Right cardiac atrium (tissue), 5 donors: Measurements from ENCODE around the gene HOXA1. TPM values are rescaled to one million over a fixed set of nuclear protein-coding genes. Genes with fewer than 3 reads are reported as not detected.

Source experiments
- ATAC-seq, 2 donors: fragments of 200-7000 bp; cut with Tn5 transposase; one replicate each; pipeline versions ENCODE4 v1.8.0 to v1.9.1; 2020; ENCODE audit warnings: moderate library complexity in 2 of 2, mild to moderate bottlenecking in 1 of 2
- DNase-seq, 3 donors: peaks; one replicate each; pipeline ENCODE4 v3.0.0-alpha.2; 2020
- H3K27ac ChIP-seq: one replicate; pipeline ENCODE4 v1.5.1; 2013; ENCODE audit warnings: mild to moderate bottlenecking, low read length, control low read depth, moderate library complexity
- H3K27me3 ChIP-seq: one replicate; pipeline ENCODE4 v1.6.1; 2013; ENCODE audit not compliant: control insufficient read depth, insufficient read depth
- H3K4me1 ChIP-seq: one replicate; pipeline ENCODE4 v1.6.1; 2013; ENCODE audit warnings: low read length; ENCODE audit not compliant: control insufficient read depth, insufficient read depth
- H3K4me3 ChIP-seq: one replicate; pipeline ENCODE4 v1.5.1; 2013; ENCODE audit warnings: low read length, control low read depth
- H3K9me3 ChIP-seq: one replicate; pipeline ENCODE4 v1.6.1; 2013; ENCODE audit warnings: low read length; ENCODE audit not compliant: control insufficient read depth
- WGBS: extraction: QIAGEN DNeasy Blood & Tissue Kit; methylation state at CpG from one replicate; pipeline ENCODE4 v1.1.7; 2013; 5-methylcytosine and 5-hydroxymethylcytosine counted together
- intact Hi-C, 4 donors: fragments of 100-400 bp; cut with DNase I; formaldehyde crosslinking; loops; one replicate each; pipeline versions ENCODE4 v1.11.0 to v1.14.0; 2022 to 2023
- polyA plus RNA-seq: library from polyadenylated mRNA; stranded (reverse); fragments of 200-250 nt; gene quantifications from one replicate; pipeline ENCODE4 v1.2.3, GENCODE V29; 2013
- total RNA-seq, 4 donors: library from RNA; stranded (reverse); fragmentation: NEBNext Ultra II Directional; extraction: Animal tissue kit (Norgen Biotek cat#: 25700); gene quantifications; one replicate each; pipeline ENCODE4 v1.2.1, GENCODE V29; 2021
- donor health status: healthy with polysubstance abuse.
- donor health status: DM: no; HTN: yes; CAD: no.
- donor health status: DM: no; HTN: no; CAD: no.
- donor health status: DM: no; HTN: yes; CAD: no; lungs with severe emphysema.
- donor health status: DM: yes; HTN: yes; CAD: no.

HOXA1 gene
- total and polyA plus RNA-seq, 5 donors: 0.14 to 0.29 (median 0.15) TPM; not detected in 2

DNA sequence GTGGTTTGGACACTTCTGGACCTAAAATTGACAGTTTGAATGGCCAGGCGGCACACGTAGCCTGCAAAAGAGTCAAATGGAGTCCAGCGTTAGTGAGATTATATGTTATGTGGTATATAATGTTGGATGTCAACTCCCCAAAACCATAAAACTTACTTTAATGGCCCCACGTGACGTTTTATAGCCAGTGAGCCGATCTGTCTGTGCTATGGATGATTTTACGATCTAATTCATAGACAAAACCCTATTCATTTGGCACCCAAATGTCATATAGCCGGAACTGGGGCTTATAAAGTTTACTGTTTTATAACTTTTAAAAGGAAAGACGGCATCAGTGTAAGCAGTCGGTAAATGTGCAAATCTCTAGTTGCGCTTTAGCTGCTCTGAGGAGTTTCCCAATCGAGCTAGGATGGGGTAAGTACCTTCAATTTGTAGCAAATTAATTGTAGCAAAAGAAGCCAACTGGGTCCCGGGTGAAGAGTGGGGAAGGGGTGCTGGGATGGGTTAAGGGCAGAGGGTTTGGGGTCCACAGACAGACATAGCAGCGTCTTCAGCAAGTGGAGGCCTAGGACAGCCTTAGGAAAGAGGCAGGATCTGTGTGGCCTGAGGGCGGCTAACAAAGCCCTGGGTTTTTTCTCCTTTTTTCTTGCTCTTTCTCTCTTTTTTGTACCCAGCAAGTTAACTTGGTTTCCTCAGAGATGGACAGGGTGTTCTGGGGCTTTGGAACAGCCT, 44.5 kb upstream of the HOXA1 start:
- WGBS: 57% methylated on average over 15 of the region's 15 CpGs
- H3K27ac ChIP-seq: no peak overlapping the region
- peaks cover 3% of the 10 kb centered on the region for H3K27me3 ChIP-seq
- no peaks in the 10 kb centered on the region for H3K4me1 ChIP-seq
- H3K9me3 ChIP-seq: no peaks in the 10 kb centered on the region
- ATAC-seq: no peak
- intact Hi-C loops: no loop called here
- no peak for DNase-seq
- no peak overlapping the region for H3K4me3 ChIP-seq

DNA sequence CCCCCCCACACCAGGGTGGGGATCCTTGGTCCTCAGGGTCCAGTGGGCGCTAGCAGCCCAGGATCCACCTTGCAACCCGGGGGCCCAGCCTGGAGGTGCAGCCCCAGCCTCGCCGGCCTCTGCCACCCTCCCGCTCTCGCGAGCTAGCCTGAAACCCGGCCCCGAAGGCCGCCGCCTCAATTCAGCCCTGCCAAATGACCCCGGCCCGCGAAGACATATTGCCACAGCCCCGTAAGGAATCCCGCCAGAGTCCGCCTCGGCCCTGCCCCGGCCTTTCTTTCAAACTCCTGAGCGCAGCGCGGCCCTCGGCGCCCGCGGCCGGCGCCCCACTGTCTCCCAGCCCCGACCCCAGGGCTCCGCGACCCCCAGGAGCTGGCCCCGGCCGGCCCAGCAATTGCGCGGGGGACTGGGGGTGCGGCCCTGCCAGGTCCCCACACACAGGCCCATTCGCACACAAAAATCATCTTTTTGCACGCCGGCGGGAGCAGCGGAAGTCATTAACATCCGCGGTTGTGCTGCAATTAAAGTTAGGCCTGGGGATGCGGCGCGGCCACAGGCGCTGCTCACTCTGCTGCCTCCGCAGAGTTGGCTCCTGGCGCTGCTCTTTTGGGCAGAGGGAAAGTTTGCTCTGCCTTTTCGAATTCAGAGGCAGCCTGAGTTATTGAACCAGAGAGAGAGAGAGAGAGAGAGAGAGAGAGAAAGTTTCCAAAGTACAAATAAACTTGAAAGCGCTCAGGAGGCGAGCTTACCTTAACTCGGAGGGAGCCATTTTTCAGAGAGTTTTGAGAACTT, 43.7 kb upstream of the HOXA1 start:
- Histone ChIP-seq H3K4me3 (no peak overlapping the region), H3K27me3 (peaks cover 3% of the 10 kb centered on the region), H3K4me1 (no peaks in the 10 kb centered on the region), H3K9me3 (no peaks in the 10 kb centered on the region), H3K27ac (no peak overlapping the region)
- no peak for ATAC-seq
- WGBS: 32% methylated on average over 53 of the region's 53 CpGs
- intact Hi-C loops: no loop called here
- no peak for DNase-seq

DNA sequence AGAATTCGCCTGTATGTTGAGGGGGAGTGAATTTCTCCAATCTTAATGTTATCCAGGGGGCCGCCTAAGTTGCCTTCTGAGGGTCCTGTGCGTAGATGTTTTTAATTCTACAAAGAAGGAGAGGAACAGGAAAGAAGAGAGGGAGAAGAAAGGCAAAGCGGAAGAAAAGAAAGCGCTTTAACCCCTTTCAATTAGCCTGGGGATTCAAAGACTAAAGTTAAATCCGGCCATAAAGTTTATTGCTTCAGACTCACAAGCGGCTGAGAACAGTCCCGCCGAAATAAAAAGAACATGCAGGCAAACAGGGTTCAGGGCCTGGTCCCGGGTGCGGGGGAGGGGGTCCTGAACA, 43.2 kb upstream of the HOXA1 start:
- 56% methylated on average over 11 of the region's 11 CpGs for WGBS
- Histone ChIP-seq H3K27ac (no peak overlapping the region), H3K27me3 (peaks cover 2% of the 10 kb centered on the region), H3K9me3 (no peaks in the 10 kb centered on the region), H3K4me1 (no peaks in the 10 kb centered on the region), H3K4me3 (no peak overlapping the region)
- ATAC-seq: no peak
- intact Hi-C loops: no loop called here
- DNase-seq: no peak

DNA sequence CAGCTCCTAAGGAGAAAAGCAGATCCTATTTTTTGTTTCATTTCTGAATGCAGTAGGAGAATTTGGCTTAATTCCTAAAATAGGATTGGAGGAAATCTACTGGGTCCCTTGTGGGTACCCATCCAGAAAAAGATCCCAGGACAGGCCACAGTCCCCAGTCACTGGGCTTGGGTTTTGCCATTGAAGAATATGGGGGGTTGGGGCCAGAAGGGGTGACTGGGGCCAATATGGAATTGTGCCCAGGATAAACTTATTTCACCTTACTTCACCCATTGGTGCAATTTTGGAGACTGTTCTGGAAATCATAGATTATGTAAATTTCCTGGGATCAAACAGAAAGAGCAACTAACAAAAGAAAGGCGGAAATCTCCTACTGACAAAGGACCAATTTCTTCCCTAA, 42.7 kb upstream of the HOXA1 start:
- no peaks in the 10 kb centered on the region for H3K9me3 ChIP-seq
- ATAC-seq (no peak), DNase-seq (no peak)
- no peak overlapping the region for H3K27ac ChIP-seq
- H3K27me3 ChIP-seq: no peaks in the 10 kb centered on the region
- intact Hi-C loops: no loop called here
- no peak overlapping the region for H3K4me3 ChIP-seq
- no peaks in the 10 kb centered on the region for H3K4me1 ChIP-seq
- WGBS: 68% methylated on average over 1 of the region's 1 CpG

DNA sequence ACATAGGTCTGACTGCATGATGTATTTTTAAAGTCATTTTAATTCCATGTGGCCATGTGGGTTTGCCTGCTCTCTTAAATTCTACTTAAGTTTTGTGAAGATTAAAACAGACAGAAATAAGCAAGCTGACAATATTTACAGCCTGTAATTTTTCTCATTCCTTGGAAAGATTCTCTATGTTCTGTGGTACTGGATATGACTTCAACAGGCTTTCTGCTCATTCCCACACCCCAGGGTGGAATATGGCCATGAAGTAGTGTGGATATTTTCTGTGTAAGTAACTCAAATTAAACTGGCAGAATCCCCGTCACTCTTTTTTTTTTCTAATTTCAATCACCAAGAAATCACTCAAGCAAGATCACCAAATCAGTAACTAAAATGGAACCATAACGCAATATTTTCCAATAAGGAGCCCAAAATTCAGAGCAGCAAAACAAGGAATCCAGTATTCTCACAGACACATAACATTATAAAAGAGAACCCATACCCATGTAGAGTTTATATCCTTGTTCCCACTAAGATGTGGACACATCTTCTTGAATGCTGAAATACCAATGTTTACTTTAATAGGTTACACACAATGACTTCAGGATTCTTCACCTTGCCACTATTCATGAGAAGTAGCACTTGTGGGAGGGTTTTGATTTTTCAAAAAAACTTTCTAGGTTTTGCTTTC, 42.0 kb upstream of the HOXA1 start:
- intact Hi-C loops: no loop called here
- H3K4me3 ChIP-seq: no peak overlapping the region
- ATAC-seq: no peak
- no peak for DNase-seq
- H3K9me3 ChIP-seq: no peaks in the 10 kb centered on the region
- no peaks in the 10 kb centered on the region for H3K4me1 ChIP-seq
- H3K27ac ChIP-seq: no peak overlapping the region
- 55% methylated on average over 2 of the region's 2 CpGs for WGBS
- H3K27me3 ChIP-seq: no peaks in the 10 kb centered on the region

DNA sequence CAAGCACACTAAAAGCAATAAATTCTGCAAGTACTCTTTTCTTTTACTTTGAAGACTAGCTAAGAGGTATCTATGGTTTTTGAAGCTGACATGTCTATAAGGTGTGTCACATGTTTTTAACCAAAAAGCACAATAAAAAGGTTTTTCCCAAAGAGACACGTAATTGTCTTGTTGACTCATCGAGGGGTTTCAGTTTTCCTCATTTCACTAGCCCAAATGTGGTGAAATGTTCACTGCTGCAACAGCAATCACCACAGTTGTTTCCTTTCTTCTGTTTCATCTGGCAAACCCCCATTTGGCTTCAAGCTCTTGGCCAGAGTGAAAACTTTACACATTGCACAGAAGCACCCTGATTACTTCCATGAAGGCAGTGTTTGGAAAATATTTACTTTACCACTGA, 38.6 kb upstream of the HOXA1 start:
- ATAC-seq (no peak), DNase-seq (no peak)
- H3K9me3 ChIP-seq: no peaks in the 10 kb centered on the region
- no peaks in the 10 kb centered on the region for H3K4me1 ChIP-seq
- intact Hi-C loops: no loop called here
- no peak overlapping the region for H3K4me3 ChIP-seq
- H3K27ac ChIP-seq: no peak overlapping the region
- H3K27me3 ChIP-seq: no peaks in the 10 kb centered on the region
- WGBS: 26% methylated on average over 2 of the region's 2 CpGs

DNA sequence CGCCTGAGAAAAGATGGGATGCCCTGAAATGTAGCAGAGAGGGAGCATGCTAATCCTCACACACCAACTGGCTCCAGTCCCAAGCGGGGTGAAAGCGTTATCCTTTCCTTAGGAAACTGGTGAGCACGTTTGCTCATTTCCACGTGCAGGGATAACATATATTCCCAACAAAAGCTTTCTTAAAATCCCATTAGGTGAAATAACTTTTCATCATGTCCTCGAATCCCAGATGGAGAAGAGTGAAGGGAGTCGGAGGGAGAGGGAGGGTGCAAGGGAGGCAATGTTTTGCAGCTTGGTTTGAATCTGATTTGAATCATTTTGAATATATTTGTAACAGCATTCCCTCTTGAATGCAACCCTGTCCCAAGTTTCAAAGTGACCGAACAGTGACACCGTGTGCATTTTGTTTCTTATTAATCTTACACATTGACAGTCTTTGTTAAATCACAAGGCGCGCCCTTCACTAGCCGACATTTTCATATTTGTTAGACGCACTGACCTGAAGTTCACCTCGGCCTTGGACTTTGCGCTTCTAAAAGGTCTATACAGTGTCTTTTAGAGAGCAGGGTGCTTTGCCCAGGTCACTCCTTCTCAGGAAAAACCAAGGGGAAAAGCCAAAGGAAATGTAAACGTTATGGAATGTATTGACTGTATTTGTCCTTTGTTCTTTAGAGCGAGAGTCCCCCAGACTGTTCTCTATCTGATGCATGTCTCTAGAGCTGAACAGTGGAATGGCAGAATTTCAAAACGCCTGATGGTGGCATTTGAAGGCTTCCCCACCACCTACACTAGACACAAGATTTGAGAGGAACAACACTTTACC, 37.8 kb upstream of the HOXA1 start:
- ATAC-seq (no peak), DNase-seq (no peak)
- Histone ChIP-seq H3K27me3 (no peaks in the 10 kb centered on the region), H3K9me3 (no peaks in the 10 kb centered on the region), H3K4me1 (no peaks in the 10 kb centered on the region), H3K27ac (no peak overlapping the region), H3K4me3 (no peak overlapping the region)
- intact Hi-C loops: no loop called here
- 28% methylated on average over 18 of the region's 18 CpGs for whole genome bisulfite sequencing

DNA sequence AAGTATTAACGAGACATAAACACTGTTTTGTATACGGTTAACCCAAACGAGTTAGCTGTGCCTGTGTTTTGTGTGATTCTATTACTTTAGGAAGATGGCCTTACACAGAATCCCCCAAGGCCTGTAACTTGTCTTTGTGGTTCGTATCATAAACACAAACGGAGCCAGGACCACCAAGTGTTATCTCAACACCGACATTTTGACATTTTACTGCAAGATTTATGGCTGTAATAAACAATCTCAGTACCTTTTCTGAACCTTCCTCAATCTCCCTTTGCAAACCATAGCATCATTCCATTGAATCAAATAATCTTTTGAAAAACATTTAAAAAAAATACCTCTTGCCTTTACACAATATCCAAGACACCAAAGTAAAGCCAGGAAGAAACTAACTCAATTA, 37.2 kb upstream of the HOXA1 start:
- no peaks in the 10 kb centered on the region for H3K27me3 ChIP-seq
- 39% methylated on average over 6 of the region's 6 CpGs for WGBS
- intact Hi-C loops: no loop called here
- H3K9me3 ChIP-seq: no peaks in the 10 kb centered on the region
- no peak overlapping the region for H3K27ac ChIP-seq
- ATAC-seq (no peak), DNase-seq (no peak)
- no peak overlapping the region for H3K4me3 ChIP-seq
- H3K4me1 ChIP-seq: no peaks in the 10 kb centered on the region

DNA sequence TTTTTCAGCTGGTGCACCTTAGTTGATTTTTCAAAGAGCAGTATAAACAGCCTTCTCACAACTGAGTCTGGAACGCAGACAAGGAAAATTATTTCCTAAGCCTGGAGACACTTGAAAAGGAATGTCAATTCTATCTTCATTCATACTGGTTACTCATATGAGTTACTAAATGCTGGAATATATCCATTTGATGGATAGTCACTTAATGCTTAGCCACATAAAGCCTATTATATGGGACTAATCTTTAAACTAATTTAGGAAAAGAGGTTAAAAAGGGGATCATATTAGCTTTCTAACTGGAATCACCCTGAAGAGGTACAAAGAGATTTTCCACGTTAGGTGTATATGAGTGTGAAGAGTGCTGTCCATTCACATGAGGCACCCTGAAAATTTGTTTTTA, 36.4 kb upstream of the HOXA1 start:
- Histone ChIP-seq H3K27ac (no peak overlapping the region), H3K27me3 (no peaks in the 10 kb centered on the region), H3K4me1 (no peaks in the 10 kb centered on the region), H3K4me3 (no peak overlapping the region), H3K9me3 (no peaks in the 10 kb centered on the region)
- ATAC-seq (no peak), DNase-seq (no peak)
- WGBS: 57% methylated on average over 2 of the region's 2 CpGs
- intact Hi-C loops: no loop called here

DNA sequence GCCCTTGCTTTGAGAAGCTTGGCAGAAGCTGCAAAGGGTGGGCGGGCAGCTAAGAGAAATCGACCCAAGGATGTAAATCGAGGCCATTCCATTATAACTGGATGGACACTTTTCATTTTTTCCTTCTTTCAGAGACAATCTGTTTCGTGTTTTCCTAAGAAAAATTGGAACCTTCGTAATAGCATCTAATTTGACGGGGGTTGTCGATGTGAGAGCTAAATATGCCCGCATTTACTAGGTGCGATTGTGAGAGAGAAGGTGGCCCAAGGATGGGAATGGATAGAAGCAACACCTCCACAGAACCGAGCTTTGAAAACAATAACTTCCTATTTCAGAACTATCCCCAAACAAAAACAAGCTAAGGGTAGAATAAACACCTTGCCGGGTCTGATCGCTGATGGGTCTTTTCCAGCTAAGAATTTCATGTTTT, 35.6 kb upstream of the HOXA1 start:
- Histone ChIP-seq H3K4me3 (peak overlapping the region; percentile 61), H3K4me1 (no peaks in the 10 kb centered on the region), H3K9me3 (no peaks in the 10 kb centered on the region), H3K27me3 (no peaks in the 10 kb centered on the region), H3K27ac (no peak overlapping the region)
- intact Hi-C loops: no loop called here
- ATAC-seq (no peak), DNase-seq (no peak)
- 29% methylated on average over 12 of the region's 12 CpGs for WGBS
